ENCODE results near the gene TOR4A. TPM values are rescaled to one million over a fixed set of nuclear protein-coding genes. Genes with fewer than 3 reads are reported as not detected.

The TOR4A gene
- total RNA-seq, 2 experiments from 2014 or later = 6.6 to 6.8 TPM

GRCh38 chr9:137303151-137303892 lies 25.8 kb downstream of the TOR4A start:
- intact Hi-C loops (cut with micrococcal nuclease) = loop anchor here (2.0 kb wide), 1 partner anchor 103 kb away; no protein-coding TSS in a partner anchor
- ChIA-PET CTCF (interaction anchor here (1.0 to 2.2 kb wide), 3 partner anchors 14 to 109 kb away, joined by 3 to 9 read pairs (median 8); no protein-coding TSS in a partner anchor), POLR2A (interaction anchor here (1.2 to 1.3 kb wide), 2 partner anchors 16 to 63 kb away, joined by 3 to 4 read pairs; no protein-coding TSS in a partner anchor)
- H3K9me3 Mint-ChIP-seq = no peaks in the 10 kb centered on the region
- DNase-seq = no peak
- no peak overlapping the region for H3K27ac Mint-ChIP-seq
- H3K27me3 Mint-ChIP-seq = peaks cover 17% of the 10 kb centered on the region
- no peaks in the 10 kb centered on the region for H3K36me3 Mint-ChIP-seq
- H3K4me1 Mint-ChIP-seq (ENCODE audit: low read depth) = peaks cover 12% of the 10 kb centered on the region
- H3K4me3 Mint-ChIP-seq = no peak overlapping the region

GRCh38 chr9:137303893-137304382 lies 26.4 kb downstream of the TOR4A start:
- no peaks in the 10 kb centered on the region for H3K36me3 Mint-ChIP-seq
- no peak overlapping the region for H3K4me3 Mint-ChIP-seq
- peaks cover 12% of the 10 kb centered on the region for H3K4me1 Mint-ChIP-seq (ENCODE audit: low read depth)
- H3K27me3 Mint-ChIP-seq = peaks cover 12% of the 10 kb centered on the region
- no peaks in the 10 kb centered on the region for H3K9me3 Mint-ChIP-seq
- no peak for DNase-seq
- ChIA-PET POLR2A (interaction anchor here (1.2 to 1.3 kb wide), 2 partner anchors 16 to 63 kb away, joined by 3 to 4 read pairs; no protein-coding TSS in a partner anchor), CTCF (interaction anchor here (1.0 kb wide), 1 partner anchor 13 kb away, joined by 3 read pairs; no protein-coding TSS in a partner anchor)
- intact Hi-C loops (cut with micrococcal nuclease) = loop anchor here (2.0 kb wide), 1 partner anchor 103 kb away; no protein-coding TSS in a partner anchor
- H3K27ac Mint-ChIP-seq = no peak overlapping the region

- Mint-ChIP-seq H3K4me3 (no peak overlapping the region), H3K36me3 (no peaks in the 10 kb centered on the region), H3K4me1 (ENCODE audit: low read depth) (peaks cover 12% of the 10 kb centered on the region), H3K27me3 (peaks cover 10% of the 10 kb centered on the region), H3K9me3 (no peaks in the 10 kb centered on the region), H3K27ac (no peak overlapping the region)
- CTCF ChIA-PET = interaction anchor here (1.0 kb wide), 1 partner anchor 12 kb away, joined by 3 read pairs; no protein-coding TSS in a partner anchor
- no peak for DNase-seq
- POLR2A ChIA-PET = interaction anchor here (1.3 kb wide), 1 partner anchor 15 kb away, joined by 3 read pairs; no protein-coding TSS in a partner anchor
- intact Hi-C loops (cut with micrococcal nuclease) = no loop called here
Measured at GRCh38 chr9:137304383-137305059, 27.0 kb downstream of the TOR4A start.

- CTCF ChIA-PET = no interaction called here
- Mint-ChIP-seq H3K4me1 (ENCODE audit: low read depth) (peaks cover 8% of the 10 kb centered on the region), H3K9me3 (no peaks in the 10 kb centered on the region), H3K27me3 (peaks cover 6% of the 10 kb centered on the region), H3K4me3 (no peak overlapping the region), H3K27ac (no peak overlapping the region), H3K36me3 (no peaks in the 10 kb centered on the region)
- intact Hi-C loops (cut with micrococcal nuclease) = no loop called here
- POLR2A ChIA-PET = no interaction called here
- DNase-seq = peak; percentile 83
Measured at GRCh38 chr9:137305060-137305797, 27.7 kb downstream of the TOR4A start.

- H3K27ac Mint-ChIP-seq = no peak overlapping the region
- no peak overlapping the region for H3K4me3 Mint-ChIP-seq
- peaks cover 7% of the 10 kb centered on the region for H3K4me1 Mint-ChIP-seq (ENCODE audit: low read depth)
- ChIA-PET POLR2A (no interaction called here), CTCF (no interaction called here)
- no peaks in the 10 kb centered on the region for H3K9me3 Mint-ChIP-seq
- intact Hi-C loops (cut with micrococcal nuclease) = no loop called here
- DNase-seq = no peak
- H3K36me3 Mint-ChIP-seq = no peaks in the 10 kb centered on the region
- peaks cover 4% of the 10 kb centered on the region for H3K27me3 Mint-ChIP-seq
Measured at GRCh38 chr9:137305798-137306065, 28.2 kb downstream of the TOR4A start.

GRCh38 chr9:137306066-137306849 lies 28.7 kb downstream of the TOR4A start:
- intact Hi-C loops (cut with micrococcal nuclease) = no loop called here
- ChIA-PET POLR2A (no interaction called here), CTCF (no interaction called here)
- Mint-ChIP-seq H3K4me1 (ENCODE audit: low read depth) (peaks cover 5% of the 10 kb centered on the region), H3K9me3 (no peaks in the 10 kb centered on the region), H3K27me3 (peaks cover 3% of the 10 kb centered on the region), H3K27ac (no peak overlapping the region), H3K4me3 (no peak overlapping the region), H3K36me3 (no peaks in the 10 kb centered on the region)
- peak; percentile 21 for DNase-seq

- DNase-seq = no peak
- POLR2A ChIA-PET = no interaction called here
- H3K27ac Mint-ChIP-seq = no peak overlapping the region
- intact Hi-C loops (cut with micrococcal nuclease) = no loop called here
- CTCF ChIA-PET = no interaction called here
- H3K4me1 Mint-ChIP-seq (ENCODE audit: low read depth) = peaks cover 5% of the 10 kb centered on the region
- no peak overlapping the region for H3K4me3 Mint-ChIP-seq
- no peaks in the 10 kb centered on the region for H3K9me3 Mint-ChIP-seq
- no peaks in the 10 kb centered on the region for H3K27me3 Mint-ChIP-seq
- no peaks in the 10 kb centered on the region for H3K36me3 Mint-ChIP-seq
Measured at GRCh38 chr9:137306850-137307254, 29.3 kb downstream of the TOR4A start.

- Mint-ChIP-seq H3K4me1 (ENCODE audit: low read depth) (peaks cover 5% of the 10 kb centered on the region), H3K4me3 (no peak overlapping the region), H3K27me3 (no peaks in the 10 kb centered on the region), H3K9me3 (no peaks in the 10 kb centered on the region), H3K36me3 (no peaks in the 10 kb centered on the region), H3K27ac (no peak overlapping the region)
- ChIA-PET POLR2A (interaction anchor here (0.5 kb wide), 1 partner anchor 70 kb away, joined by 3 read pairs; no protein-coding TSS in a partner anchor), CTCF (no interaction called here)
- no peak for DNase-seq
- intact Hi-C loops (cut with micrococcal nuclease) = no loop called here
Measured at GRCh38 chr9:137307255-137308056, 29.9 kb downstream of the TOR4A start.

- Mint-ChIP-seq H3K4me1 (ENCODE audit: low read depth) (peaks cover 5% of the 10 kb centered on the region), H3K9me3 (no peaks in the 10 kb centered on the region), H3K27ac (no peak overlapping the region), H3K4me3 (no peak overlapping the region), H3K27me3 (no peaks in the 10 kb centered on the region), H3K36me3 (no peaks in the 10 kb centered on the region)
- ChIA-PET CTCF (no interaction called here), POLR2A (interaction anchor here (0.5 kb wide), 1 partner anchor 70 kb away, joined by 3 read pairs; no protein-coding TSS in a partner anchor)
- no peak for DNase-seq
- intact Hi-C loops (cut with micrococcal nuclease) = no loop called here
Measured at GRCh38 chr9:137308057-137308619, 30.6 kb downstream of the TOR4A start.

GRCh38 chr9:137309368-137310188 lies 32.1 kb downstream of the TOR4A start:
- Mint-ChIP-seq H3K4me3 (no peak overlapping the region), H3K27me3 (peaks cover 1% of the 10 kb centered on the region), H3K4me1 (ENCODE audit: low read depth) (peaks cover 5% of the 10 kb centered on the region), H3K36me3 (no peaks in the 10 kb centered on the region), H3K9me3 (no peaks in the 10 kb centered on the region), H3K27ac (no peak overlapping the region)
- intact Hi-C loops (cut with micrococcal nuclease) = no loop called here
- ChIA-PET POLR2A (no interaction called here), CTCF (no interaction called here)
- no peak for DNase-seq

All from activated CD4-positive, alpha-beta memory T cell treated with anti-CD3 and anti-CD28 coated beads for 36 hours (primary cell).